Astrocyte (in vitro differentiated cells and primary cell): ENCODE data around the gene CPEB2.

Experiments
- EZH2 ChIP-seq: IDR thresholded peaks from 2 replicates; pipeline ENCODE4 v1.6.1; 2012; ENCODE audit warnings: mild to moderate bottlenecking, low read length, inconsistent platforms; ENCODE audit not compliant: insufficient read depth
- TF ChIP-seq, protein P1 (sequence below): IDR thresholded peaks from 2 replicates; pipeline ENCODE4 v1.5.1; 2011; ENCODE audit warnings: low read depth, mild to moderate bottlenecking, inconsistent platforms, low read length, moderate library complexity; ENCODE audit not compliant: insufficient read depth

DNA sequence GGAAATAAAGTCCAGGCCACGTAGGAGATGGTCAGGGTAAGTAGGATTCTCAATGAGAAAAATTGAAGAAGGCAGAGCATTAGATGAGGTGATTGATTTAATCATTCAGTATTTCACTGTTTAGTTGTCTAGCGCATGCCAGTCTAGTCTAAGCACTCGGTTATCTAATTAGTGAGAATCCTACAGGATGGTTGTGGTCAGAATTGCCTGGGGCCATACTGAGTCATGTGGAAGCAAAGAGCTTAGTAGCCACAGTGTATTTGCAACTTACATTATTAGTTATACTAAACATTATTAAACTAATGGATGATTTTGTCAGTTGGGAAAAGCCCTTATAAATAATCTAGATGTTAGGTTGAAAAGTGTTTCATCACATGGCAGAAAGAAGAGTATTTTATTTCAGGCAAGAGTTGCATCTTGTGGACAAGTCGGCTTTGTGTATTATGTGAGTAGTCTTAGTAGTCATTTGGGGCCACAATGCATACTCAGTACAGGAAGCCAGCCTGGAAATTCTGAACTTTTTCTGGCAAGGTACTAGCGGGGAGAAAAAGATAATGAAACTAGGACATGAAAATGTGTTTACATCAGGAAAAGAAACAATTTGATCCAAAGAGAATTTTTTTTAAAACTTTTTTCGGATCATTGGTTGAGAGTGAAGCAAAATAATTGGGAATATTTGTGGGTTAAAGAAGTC lies 31.9 kb downstream of the CPEB2 start:
- TF ChIP-seq, protein P1, sequence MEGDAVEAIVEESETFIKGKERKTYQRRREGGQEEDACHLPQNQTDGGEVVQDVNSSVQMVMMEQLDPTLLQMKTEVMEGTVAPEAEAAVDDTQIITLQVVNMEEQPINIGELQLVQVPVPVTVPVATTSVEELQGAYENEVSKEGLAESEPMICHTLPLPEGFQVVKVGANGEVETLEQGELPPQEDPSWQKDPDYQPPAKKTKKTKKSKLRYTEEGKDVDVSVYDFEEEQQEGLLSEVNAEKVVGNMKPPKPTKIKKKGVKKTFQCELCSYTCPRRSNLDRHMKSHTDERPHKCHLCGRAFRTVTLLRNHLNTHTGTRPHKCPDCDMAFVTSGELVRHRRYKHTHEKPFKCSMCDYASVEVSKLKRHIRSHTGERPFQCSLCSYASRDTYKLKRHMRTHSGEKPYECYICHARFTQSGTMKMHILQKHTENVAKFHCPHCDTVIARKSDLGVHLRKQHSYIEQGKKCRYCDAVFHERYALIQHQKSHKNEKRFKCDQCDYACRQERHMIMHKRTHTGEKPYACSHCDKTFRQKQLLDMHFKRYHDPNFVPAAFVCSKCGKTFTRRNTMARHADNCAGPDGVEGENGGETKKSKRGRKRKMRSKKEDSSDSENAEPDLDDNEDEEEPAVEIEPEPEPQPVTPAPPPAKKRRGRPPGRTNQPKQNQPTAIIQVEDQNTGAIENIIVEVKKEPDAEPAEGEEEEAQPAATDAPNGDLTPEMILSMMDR, result no peak
- no peak for TF ChIP-seq EZH2
